Mammary epithelial cell (primary cell): ENCODE measurements around the gene TMEM86A.

Experiments used
- CTCF ChIP-seq, 2 donors: IDR thresholded peaks in 1 of 2; conservative IDR thresholded peaks in 1 of 2; 2 replicates each; pipeline ENCODE4 v1.5.1; 2011 to 2012; ENCODE audit warnings: inconsistent platforms in 2 of 2, low read length in 2 of 2, mild to moderate bottlenecking in 2 of 2, control low read depth in 1 of 2, low read depth in 1 of 2; ENCODE audit not compliant: insufficient read depth in 1 of 2; ENCODE audit errors: extremely low read depth in 1 of 2
- EZH2 ChIP-seq: IDR thresholded peaks from 2 replicates; pipeline ENCODE4 v1.6.1; 2012; ENCODE audit warnings: low read length, inconsistent platforms, borderline replicate concordance

GRCh38 chr11:18737642-18738041 lies 39.1 kb downstream of the TMEM86A start:
- TF ChIP-seq CTCF (conservative IDR thresholded peaks at IDR 0.05 in 1 of 2, IDR thresholded peaks at IDR 0.05 in 1 of 2; ENCODE audit: extremely low read depth in 1 of 2, insufficient read depth in 1 of 2, low read depth in 1 of 2, low read length in 2 of 2) (no peak), EZH2 (no peak)
